NCI-H748 (cell line): ENCODE results near the gene CTSA.
"Not testable (repeated sequence)": the region's sequence is repeated elsewhere in the genome, so short reads cannot be mapped to it uniquely, and the experiment has no call there.

Experiments used
- DNase-seq: peaks from one replicate; lab custom pipeline; 2025; ENCODE audit not compliant: unreplicated experiment; lab: John Stamatoyannopoulos, UW

The CTSA gene

GRCh38 chr20:45892828-45893500 is 1.8 kb downstream of the CTSA start:
- no peak for DNase-seq

GRCh38 chr20:45893831-45894230 is 2.7 kb downstream of the CTSA start:
- no peak for DNase-seq

- no peak for DNase-seq
Measured at GRCh38 chr20:45894797-45895196, 3.7 kb downstream of the CTSA start.

GRCh38 chr20:45896641-45897161 is 5.6 kb downstream of the CTSA start:
- DNase-seq: no peak

- DNase-seq: no peak
Measured at GRCh38 chr20:45897289-45897688, 6.2 kb downstream of the CTSA start.

- DNase-seq: no peak
Measured at GRCh38 chr20:45897692-45898091, 6.6 kb downstream of the CTSA start.

GRCh38 chr20:45898285-45898684 is 7.2 kb downstream of the CTSA start:
- DNase-seq: no peak

- no peak for DNase-seq
Measured at GRCh38 chr20:45899046-45899835, 8.1 kb downstream of the CTSA start.

GRCh38 chr20:45901332-45901731 is 10.2 kb downstream of the CTSA start:
- DNase-seq: not testable (repeated sequence)

GRCh38 chr20:45902199-45902701 is 11.1 kb downstream of the CTSA start:
- no peak for DNase-seq

- no peak for DNase-seq
Measured at GRCh38 chr20:45904583-45905504, 13.7 kb downstream of the CTSA start.

- no peak for DNase-seq
Measured at GRCh38 chr20:45905505-45906079, 14.5 kb downstream of the CTSA start.

GRCh38 chr20:45907219-45907948 is 16.2 kb downstream of the CTSA start:
- DNase-seq: no peak

GRCh38 chr20:45908084-45908483 is 16.9 kb downstream of the CTSA start:
- no peak for DNase-seq

- DNase-seq: no peak
Measured at GRCh38 chr20:45909336-45909808, 18.2 kb downstream of the CTSA start.

GRCh38 chr20:45909817-45910669 is 18.9 kb downstream of the CTSA start:
- DNase-seq: no peak

- peak; percentile 81 for DNase-seq
Measured at GRCh38 chr20:45910670-45911485, 19.7 kb downstream of the CTSA start.
